ENCODE measurements around the gene PIAS3.
A peak's percentile ranks its signal among the peaks of the same experiment; 100 is the strongest.
"Not testable (repeated sequence)": the region's sequence is repeated elsewhere in the genome, so short reads cannot be mapped to it uniquely, and the experiment has no call there.

PIAS3 gene

GRCh38 chr1:145823565-145824498 is 35.0 kb downstream of the PIAS3 start, which contains the start of the genes POLR3C and RNF115:
TSS of gene POLR3C (plus strand) at chr1:145824200. CDS start at chr1:145825777, 1,577 bp downstream.
TSS of gene RNF115 (minus strand) at chr1:145824095. CDS start at chr1:145823873, 222 bp downstream.
- peak; percentile 97 for DNase-seq (ENCODE audit: low read depth)

GRCh38 chr1:145822779-145823331 is 36.0 kb downstream of the PIAS3 start:
- DNase-seq (ENCODE audit: low read depth) = not testable (repeated sequence)

GRCh38 chr1:145818095-145818494 is 40.8 kb downstream of the PIAS3 start:
- peak; percentile 73 for DNase-seq (ENCODE audit: low read depth)

GRCh38 chr1:145812977-145813810 is 45.7 kb downstream of the PIAS3 start:
- DNase-seq (ENCODE audit: low read depth) = not testable (repeated sequence)

- DNase-seq (ENCODE audit: low read depth) = no peak
These were observed 52.0 kb downstream of the PIAS3 start for GRCh38 chr1:145806844-145807243.

- no peak for DNase-seq (ENCODE audit: low read depth)
These were observed 52.5 kb downstream of the PIAS3 start for GRCh38 chr1:145806408-145806807.

GRCh38 chr1:145805057-145805456 is 53.8 kb downstream of the PIAS3 start:
- peak; percentile 32 for DNase-seq (ENCODE audit: low read depth)

- no peak for DNase-seq (ENCODE audit: low read depth)
These were observed 54.4 kb downstream of the PIAS3 start for GRCh38 chr1:145804235-145805045.

GRCh38 chr1:145799806-145800205 is 59.1 kb downstream of the PIAS3 start:
- DNase-seq (ENCODE audit: low read depth) = peak; percentile 17

All from fibroblast of gingiva (primary cell).